ENCODE results near the gene RRAD.
"Not testable (repeated sequence)": the region's sequence is repeated elsewhere in the genome, so short reads cannot be mapped to it uniquely, and the experiment has no call there.

The RRAD gene

DNA sequence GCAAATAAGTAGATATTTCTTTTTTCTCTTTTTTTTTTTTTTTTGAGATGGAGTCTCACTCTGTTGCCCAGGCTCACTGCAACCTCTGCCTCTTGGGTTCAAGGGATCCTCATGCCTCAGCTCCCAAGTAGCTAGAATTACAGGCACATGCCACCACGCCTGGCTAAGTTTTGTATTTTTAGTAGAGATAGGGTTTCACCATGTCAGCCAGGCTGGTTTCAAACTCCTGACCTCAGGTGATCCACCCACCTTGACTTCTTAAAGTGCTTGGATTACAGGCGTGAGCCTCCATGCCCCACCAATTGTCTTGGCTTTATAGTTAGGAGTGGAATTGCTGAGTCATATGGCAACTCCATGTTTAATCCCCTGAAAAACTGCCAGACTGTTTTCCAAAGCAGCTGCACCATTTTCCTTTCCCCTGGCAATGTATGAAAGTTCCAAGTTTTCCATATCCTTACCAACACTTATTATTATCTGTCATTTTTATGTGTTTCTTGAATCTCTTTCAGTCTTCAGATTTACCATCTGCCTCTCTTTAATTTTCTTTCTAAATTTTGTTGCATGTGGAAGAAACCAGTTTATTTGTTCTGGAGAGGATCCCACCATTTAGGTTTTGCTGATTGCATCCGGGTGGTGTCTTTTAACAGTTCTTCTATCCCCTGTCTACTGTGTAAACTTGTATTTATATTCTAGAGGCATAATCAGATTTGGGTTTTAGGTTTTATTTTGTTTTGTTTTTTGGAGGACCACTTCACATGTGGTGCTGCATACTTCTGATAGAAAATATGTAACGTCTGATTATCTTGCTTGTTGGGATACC lies 25.8 kb upstream of the RRAD start:
- no peak for DNase-seq

DNA sequence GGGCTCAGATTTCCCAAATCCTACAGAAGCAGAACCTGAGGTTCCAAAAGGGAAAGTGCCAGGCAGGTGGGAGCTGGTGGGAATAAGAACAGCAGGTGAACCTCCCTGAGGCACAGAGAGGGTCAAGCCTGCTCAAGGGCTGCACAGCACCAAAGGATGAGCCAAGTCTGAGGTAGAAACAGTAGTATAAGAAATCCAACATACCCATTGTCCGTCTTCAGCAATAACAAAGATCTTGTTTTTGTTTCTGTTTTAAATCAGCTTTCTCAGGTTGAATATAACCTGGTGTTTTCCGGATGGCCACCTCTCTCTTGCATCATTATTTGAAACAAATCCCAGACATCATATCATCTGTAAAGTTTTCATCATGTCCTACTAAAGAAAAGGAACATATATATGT lies 25.1 kb upstream of the RRAD start:
- no peak for DNase-seq

DNA sequence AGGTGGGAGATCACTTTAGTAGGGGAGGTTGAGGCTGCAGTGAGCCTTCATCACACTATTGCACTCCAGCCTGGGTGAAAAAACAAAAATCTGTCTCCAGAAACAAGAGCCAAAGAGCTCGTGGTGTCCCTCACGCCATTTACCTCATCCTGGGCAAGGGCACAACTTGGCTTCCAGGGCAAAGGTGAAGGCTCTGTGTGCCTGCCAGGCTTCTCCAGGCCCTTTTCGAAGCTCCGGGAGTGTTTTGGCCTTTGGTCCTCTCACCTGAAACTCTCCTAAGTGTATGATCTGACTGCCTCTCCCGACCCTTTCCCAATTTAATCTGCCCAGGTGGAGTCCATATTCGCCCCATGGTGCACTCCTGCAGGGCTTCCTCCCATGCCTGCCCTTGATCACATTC lies 24.1 kb upstream of the RRAD start:
- no peak for DNase-seq

DNA sequence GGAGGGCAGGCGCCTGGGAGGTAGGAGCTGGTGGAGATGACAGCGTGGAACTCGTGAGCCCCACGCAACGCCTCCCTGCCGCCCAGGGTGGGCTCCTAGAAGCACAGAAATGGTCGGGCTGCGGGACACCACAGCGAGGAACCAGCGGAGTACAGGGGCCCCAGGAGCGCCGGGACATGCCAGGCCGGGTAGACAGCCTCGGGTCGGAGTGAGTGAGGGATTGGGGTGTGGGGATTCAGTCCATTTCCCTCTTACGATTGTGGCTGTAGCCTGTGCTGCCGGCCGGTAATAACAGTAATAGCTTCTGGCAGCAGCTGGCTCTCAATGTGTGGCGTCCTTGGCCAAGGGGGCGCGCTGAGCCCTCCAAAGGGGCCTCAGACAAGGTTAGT lies 23.5 kb upstream of the RRAD start:
- DNase-seq: no peak

DNA sequence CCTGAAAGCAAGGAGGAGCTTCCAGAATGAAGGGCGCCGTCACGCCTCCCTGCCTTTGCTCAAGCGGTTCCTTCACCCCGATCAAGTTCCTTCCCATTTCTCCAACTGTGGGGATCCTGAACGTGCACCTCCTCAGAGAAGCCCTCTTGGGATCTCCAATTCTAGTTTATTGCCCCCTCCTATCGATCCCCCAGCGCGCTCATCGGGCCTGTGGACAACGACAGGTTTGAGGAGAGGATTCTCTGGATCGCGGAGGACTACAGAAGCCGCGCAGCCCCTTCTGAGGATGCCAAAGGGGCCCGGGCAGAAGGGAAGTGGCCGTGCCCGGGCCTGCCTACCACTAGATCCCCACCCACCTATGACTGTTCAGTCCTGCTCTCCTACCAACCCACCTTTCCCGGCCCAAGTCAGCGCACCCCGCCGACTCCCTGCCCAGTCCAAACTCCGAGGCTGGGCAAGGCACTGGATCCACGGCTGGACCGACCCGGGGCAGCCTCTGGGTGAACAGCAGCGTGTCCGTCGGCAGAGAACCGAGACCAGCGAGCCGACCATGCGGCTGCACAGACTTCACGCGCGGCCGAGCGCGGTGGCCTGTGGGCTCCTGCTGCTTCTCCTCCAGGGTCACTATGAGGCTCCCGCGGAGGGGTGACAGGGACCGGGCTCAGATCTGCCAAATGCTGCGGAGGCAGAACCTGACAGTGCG lies 22.9 kb upstream of the RRAD start:
- DNase-seq: peak; percentile 46

DNA sequence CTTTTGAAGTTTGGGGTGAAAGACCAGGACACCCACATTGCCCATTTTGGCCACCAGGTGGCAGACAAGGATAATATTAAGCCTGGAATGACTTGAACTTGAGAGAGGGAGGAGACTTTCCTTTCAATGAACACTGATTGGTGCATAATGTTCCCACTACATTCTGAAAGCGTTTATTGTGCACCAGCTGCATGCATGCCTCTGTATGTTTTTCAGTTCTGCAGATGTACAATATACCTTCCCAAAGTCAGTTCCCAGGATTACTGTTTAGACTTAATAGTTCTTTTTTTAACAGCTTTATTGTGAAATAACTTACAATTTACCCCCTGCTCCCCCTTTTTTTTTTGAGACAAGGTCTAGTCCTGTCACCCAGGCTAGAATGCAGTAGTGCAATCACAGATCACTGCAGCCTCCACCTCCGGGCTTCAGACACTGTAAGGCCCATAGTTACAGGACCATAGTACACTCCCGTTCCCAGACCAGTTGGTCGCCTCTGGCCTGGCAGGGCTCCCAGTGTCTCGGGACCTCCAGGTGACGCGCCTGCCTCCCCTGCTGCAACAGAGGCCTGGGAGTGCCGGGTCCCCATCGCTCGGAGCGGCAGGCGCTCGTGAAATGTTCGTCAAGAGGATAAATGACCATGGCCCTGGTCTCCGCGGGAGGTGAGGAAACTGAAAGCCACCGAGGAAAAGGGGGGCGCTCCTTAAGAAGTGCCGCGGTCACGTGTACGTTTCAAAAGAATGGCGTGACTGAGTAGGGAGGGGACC lies 22.1 kb upstream of the RRAD start:
- peak; percentile 83 for DNase-seq

DNA sequence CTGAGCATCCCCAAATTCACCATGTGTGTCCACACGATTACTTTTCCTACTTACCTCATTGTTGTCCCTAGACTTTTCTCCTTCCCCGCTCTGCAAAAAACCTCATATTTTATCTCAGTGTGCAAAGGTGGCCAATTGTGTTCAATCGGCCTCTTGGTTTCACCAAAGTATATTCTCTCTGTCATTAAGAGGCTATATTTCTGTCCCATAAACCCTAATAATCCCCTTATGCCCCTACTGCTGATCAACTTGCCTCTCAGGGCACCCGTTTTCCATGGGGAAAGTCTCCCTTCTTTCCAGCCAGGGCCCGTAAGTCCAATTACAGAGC lies 21.6 kb upstream of the RRAD start:
- no peak for DNase-seq

DNA sequence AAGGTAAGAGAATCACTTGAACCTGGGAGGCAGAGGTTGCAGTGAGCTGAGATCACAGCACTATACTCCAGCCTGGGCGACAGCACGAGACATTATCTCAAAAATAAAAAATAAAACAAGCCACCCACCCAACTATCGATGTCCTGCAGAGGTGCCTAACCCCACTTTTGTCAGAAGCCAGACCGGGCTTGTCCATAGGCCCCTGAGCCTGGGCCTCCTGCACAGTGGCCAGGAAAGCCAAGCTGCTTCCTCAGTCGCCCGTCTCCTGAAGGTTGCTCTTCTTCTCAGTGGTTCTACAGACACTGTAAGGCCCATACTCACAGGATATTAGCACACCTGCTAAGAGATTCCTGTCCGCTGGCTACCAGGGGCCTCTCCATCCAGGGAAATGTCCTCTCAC lies 21.2 kb upstream of the RRAD start:
- DNase-seq: no peak

DNA sequence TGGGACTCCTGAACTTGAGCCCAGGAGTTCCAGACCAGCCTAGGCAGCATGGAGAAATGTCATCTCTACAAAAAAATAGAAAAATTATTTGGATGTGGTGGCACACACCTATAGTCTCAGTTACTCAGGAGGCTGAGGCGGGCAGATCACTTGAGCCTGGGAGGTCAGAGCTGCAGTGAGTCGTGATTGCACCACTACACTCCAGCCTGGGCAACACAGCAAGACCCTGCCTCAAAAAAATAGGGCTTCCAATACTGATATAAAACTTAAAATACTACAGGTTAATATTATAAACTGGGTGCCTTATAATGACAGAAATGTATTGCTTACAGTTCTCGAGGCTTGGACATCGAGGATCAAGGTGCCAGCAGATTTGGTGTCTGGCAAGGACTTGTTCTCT lies 20.6 kb upstream of the RRAD start:
- no peak for DNase-seq

DNA sequence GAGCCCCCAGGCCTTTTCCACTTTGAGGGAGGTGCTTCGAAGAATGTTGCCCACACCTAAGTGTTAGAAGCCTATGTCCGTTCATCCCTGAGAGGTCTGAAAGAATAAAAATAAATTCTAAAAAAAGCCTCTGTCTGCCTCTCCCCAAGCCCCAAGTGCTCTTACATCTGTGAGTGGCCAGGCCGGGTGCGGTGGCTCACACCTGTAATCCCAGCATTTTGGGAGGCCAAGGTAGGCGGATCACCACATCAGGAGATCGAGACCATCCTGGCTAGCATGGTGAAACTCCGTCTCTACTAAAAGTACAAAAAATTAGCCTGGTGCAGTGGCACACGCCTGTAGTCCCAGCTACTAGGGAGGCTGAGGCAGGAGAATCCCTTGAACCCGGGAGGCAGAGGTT lies 19.6 kb upstream of the RRAD start:
- DNase-seq: not testable (repeated sequence)

DNA sequence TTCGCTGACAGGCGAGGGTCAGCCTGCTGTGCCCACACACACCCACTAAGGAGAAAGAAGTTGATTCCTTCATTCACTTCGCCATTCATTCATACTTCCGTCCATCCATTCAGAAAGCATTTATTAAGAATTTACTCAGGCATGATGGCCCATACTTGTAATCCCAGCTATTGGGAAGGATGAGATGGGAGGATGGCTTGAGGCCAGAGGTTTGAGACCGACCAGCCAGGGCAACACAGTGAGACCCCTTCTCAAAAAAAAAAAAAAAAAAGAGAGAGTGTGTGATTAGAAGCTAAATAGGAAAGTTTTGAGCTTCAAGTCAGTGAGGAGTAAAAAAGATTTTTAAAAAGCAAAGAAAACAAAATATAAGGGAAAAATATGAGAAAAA lies 18.7 kb upstream of the RRAD start:
- no peak for DNase-seq

DNA sequence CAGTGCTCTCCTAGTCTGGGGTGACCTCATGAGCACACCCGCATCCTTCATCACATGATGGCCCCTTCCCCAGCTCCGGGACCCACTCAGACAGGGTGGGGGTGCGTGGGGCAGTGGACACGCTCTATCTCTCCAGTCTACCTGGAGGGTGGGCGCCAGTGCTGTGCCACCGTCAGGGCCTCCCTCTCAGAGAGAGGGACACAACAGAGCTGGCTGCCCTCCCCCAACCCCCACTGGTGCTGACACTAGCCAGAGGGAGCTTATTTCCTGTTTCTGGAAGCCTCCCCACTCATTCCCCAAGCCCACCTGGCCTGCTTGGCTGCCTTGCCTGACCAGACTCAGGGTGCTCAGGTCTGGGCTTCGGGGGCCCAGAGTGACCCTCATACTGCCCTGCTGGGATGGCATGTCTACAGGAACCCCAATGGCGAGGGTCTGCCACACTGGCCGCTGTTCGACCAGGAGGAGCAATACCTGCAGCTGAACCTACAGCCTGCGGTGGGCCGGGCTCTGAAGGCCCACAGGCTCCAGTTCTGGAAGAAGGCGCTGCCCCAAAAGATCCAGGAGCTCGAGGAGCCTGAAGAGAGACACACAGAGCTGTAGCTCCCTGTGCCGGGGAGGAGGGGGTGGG lies 18.2 kb upstream of the RRAD start:
- no peak for DNase-seq

DNA sequence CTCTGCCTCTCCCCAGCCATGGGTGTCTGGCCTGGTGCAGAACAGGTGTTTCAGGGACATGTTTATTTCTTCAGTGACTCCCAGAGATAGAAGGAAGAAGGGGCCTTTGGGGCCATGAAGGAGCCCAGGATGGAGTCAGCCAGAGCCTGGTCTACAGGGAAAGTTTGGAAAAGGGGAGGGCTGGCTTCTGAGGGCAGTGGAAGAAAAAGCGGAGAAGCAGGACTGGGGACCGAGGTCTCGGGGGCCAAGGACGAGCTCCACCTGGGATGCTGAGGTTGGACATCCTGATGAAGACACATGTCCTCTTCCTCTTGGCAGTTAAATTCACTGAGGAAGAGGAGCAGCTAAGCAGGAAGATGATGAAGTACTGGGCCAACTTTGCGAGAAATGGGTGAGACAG lies 17.6 kb upstream of the RRAD start:
- DNase-seq: no peak

DNA sequence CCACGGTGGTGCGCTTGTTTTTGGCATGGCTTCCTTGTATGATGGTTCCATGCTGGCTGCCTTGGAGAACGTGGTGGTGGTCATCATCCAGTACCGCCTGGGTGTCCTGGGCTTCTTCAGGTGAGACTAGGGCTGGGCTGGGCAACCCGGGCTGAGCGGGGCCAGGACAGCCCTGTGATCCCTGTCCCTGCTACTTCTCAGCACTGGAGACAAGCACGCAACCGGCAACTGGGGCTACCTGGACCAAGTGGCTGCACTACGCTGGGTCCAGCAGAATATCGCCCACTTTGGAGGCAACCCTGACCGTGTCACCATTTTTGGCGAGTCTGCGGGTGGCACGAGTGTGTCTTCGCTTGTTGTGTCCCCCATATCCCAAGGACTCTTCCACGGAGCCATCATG lies 14.9 kb upstream of the RRAD start:
- DNase-seq: no peak

DNA sequence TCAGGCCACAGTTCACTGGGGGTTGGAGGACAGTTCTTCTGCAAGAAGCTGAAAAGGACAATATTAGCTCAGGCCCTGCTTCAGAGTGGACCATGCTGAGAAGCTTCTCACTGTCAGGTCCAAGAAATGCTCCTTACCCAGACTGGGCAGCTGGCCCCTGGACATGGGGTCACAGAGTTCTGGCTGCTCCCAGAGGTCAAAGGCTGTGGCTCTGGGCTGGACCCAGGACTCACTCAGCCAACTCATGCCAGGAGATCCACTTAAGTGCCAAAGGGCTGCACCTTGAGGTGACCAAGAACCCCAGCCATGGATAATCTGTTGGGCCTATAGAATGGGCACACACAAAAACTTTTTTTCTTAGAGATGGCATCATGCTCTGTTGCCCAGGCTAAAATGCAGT lies 14.0 kb upstream of the RRAD start:
- DNase-seq: no peak

DNA sequence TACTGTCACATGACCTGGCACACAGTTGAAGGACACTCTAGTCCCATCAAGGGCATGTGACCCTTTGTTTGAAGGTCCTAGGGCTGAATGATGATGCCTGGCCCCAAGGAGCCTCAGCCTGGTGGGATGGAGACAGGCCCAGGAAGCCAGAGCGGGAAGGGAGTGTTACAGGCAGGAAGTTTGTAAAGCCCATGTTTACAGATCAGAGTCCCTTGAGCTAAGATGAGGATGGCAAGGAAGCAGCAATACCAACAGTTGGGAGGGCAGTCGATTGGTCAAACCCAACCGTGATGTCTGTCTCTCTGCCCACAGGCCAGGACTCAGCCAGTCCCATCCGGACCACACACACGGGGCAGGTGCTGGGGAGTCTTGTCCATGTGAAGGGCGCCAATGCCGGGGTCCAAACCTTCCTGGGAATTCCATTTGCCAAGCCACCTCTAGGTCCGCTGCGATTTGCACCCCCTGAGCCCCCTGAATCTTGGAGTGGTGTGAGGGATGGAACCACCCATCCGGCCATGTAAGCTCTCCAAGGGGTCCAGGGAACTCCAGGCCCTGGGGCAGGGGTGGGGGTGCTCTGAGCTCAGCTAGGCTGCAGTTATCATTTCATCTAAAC lies 12.5 kb upstream of the RRAD start:
- no peak for DNase-seq

DNA sequence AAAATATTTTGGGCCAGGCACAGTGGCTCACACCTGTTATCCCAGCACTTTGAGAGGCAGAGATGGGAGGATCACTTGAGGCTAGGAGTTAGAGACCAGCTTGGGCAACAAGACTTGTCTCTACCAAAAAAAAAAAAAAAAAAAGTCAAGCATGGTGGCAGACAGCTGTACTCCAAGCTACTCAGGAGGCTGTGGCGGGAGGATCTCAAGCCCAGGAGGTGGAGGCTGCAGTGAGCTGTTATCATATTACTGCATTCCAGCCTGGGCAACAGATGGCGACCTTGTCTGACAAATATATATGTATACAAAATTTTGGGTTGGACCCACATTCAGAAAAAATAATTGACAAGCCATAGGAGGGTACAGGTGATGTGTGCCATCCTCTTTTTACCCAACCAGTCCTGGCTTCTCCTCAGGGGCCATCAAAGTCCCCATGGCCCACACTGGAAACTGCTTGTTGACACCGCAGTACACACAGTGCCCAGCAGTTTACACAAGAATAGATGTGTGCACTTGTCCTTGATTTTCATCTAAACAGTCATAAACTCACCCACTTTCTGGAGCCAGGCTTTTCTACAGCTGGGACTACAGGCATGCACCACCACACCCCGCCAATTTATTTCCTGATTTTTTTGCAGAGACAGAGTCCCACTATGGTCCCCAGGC lies 11.7 kb upstream of the RRAD start:
- DNase-seq: no peak

DNA sequence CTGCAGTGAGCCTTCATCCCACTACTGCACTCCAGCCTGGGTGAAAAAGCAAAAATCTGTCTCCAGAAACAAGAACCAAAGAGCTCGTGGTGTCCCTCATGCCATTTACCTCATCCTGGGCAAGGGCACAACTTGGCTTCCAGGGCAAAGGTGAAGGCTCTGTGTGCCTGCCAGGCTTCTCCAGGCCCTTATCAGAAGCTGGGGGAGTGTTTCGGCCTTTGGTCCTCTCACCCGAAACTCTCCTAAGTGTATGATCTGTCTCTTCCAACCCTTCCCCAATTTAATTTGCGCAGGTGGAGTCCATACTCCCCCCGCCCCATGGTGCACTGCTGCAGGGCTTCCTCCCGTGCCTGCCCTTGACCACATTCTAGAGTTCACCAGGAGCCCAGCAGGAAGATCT lies 11.1 kb upstream of the RRAD start:
- no peak for DNase-seq

DNA sequence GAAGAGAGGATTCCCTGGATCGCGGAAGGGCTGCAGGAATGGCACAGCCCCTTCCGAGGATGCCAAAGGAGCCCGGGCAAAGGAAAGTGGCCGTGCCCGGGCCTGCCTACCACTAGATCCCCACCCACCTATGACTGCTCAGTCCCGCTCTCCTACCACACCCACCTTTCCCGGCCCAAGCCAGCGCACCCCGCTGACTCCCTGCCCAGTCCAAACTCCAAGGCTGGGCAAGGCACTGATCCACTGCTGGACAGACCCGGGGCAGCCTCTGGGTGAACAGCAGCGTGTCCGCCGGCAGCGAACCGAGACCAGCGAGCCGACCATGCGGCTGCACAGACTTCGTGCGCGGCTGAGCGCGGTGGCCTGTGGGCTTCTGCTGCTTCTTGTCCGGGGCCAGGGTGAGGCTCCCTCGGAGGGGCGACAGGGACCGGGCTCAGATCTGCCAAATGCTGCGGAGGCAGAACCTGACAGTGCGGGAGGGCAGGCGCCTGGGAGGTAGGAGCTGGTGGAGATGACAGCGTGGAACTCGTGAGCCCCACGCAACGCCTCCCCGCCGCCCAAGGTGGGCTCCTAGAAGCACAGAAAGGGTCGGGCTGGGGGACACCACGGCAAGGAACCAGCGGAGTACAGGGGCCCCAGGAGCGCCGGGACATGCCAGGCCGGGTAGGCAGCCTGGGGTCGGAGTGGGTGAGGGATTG lies 10.1 kb upstream of the RRAD start, which contains the start of gene CES2:
CES2 (plus strand) TSS at position 203 of the 698 bp plus-strand sequence; CDS start at position 323, 120 bp downstream.
- peak; percentile 13 for DNase-seq

DNA sequence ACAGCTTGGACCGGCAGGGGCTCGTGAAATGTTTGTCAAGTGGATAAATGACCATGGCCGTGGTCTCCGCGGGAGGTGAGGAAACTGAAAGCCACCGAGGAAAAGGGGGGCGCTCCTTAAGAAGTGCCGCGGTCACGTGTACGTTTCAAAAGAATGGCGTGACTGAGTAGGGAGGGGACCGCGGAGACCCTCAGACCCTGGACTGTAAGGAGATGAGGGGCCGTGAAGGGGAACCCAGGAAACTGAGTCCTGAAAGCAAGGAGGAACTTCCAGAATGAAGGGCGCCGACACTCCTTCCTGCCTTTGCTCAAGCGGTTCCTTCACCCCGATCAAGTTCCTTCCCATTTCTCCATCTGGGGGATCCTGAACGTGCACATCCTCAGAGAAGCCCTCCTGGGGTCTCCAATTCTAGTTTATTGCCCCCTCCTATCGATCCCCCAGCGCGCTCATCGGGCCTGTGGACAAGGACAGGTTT lies 9.5 kb upstream of the RRAD start:
- DNase-seq: not testable (repeated sequence)

DNA sequence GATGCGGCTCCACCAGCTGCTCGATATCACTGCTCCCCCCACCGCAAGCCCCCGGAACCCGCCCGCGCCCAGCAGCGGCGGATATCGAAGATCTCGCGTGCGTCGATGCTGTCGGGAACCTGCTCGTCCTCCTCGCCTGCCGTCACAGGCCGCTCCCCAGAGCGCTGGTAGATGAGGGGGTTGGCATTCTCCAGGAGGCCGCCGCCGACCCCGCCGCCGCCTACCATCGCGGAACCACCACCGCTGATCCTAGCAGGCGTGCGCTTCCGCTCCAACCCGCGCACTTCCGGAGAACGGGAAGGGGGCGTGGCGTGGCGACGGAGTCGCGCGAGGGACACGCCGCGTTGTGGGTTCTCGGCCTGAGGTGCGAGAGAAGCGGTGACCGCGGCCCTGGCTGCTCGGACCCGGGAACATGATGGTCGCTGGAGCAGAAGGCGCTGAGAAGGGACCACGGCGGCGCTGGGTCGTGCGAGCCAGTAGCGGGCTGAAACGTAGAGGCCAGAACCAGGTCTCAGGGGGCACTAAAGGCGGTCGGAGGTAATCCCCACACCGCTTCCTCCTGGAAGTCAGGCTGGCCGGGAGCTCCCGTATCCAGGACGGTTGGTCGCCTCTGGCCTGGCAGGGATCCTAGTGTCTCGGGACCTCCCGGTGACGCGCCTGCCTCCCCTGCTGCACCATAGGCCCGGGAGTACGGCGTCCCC lies 9.0 kb upstream of the RRAD start, which contains the start of gene CIAO2B:
CIAO2B (minus strand) TSS at position 265 of the 701 bp plus-strand sequence; CDS start at position 227, 38 bp downstream.
- DNase-seq: peak; percentile 91
